ENCODE measurements around the gene STX16.
A peak's percentile ranks its signal among the peaks of the same experiment; 100 is the strongest.

GRCh38 chr20:58624687-58625086 is 26.4 kb upstream of the STX16 start:
- TF ChIP-seq GLI4 (CRISPR knock-in tag; IDR thresholded peaks at IDR 0.05; ENCODE audit: borderline replicate concordance) (no peak), FIP1L1 (IDR thresholded peaks at IDR 0.05; ENCODE audit: borderline replicate concordance, insufficient read depth, low read depth, low read length) (no peak), ELF1 (CRISPR knock-in tag; IDR thresholded peaks at IDR 0.05) (no peak), SMARCE1 (IDR thresholded peaks at IDR 0.05; ENCODE audit: borderline replicate concordance) (no peak), ZKSCAN8 (CRISPR knock-in tag; IDR thresholded peaks at IDR 0.05; ENCODE audit: borderline replicate concordance) (peak; percentile 46; the same call in 1 of the 2 replicates), POLR2A (IDR thresholded peaks at IDR 0.05; ENCODE audit: insufficient read depth in 1 of 2, low read depth in 2 of 2, low read length in 2 of 2) (no peak), BATF2 (CRISPR knock-in tag; IDR thresholded peaks at IDR 0.05) (no peak), FOSL1 (CRISPR knock-in tag; IDR thresholded peaks at IDR 0.05; ENCODE audit: borderline replicate concordance) (no peak), SCMH1 (CRISPR knock-in tag; IDR thresholded peaks at IDR 0.05; ENCODE audit: borderline replicate concordance) (no peak), ZNF510 (CRISPR knock-in tag; IDR thresholded peaks at IDR 0.05; ENCODE audit: low read depth) (no peak), JARID2 (CRISPR knock-in tag; IDR thresholded peaks at IDR 0.05; ENCODE audit: insufficient replicate concordance) (no peak), ZBTB26 (CRISPR knock-in tag; IDR thresholded peaks at IDR 0.05; ENCODE audit: borderline replicate concordance) (no peak)
